ENCODE data around the gene OR10H5. TPM values are rescaled to one million over a fixed set of nuclear protein-coding genes. Genes with fewer than 3 reads are reported as not detected.
"Not testable (repeated sequence)": the region's sequence is repeated elsewhere in the genome, so short reads cannot be mapped to it uniquely, and the experiment has no call there.

Gene OR10H5, protein sequence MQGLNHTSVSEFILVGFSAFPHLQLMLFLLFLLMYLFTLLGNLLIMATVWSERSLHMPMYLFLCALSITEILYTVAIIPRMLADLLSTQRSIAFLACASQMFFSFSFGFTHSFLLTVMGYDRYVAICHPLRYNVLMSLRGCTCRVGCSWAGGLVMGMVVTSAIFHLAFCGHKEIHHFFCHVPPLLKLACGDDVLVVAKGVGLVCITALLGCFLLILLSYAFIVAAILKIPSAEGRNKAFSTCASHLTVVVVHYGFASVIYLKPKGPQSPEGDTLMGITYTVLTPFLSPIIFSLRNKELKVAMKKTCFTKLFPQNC
- total RNA-seq (ENCODE audit: insufficient read depth, low replicate concordance), result 0.24 TPM

GRCh38 chr19:15787611-15788155, at the start of gene OR10H5:
Gene OR10H5 (plus strand): TSS chr19:15787661. CDS start chr19:15794049, 6,388 bp downstream.
- DNase-seq (ENCODE audit: low spot score), result no peak

DNA sequence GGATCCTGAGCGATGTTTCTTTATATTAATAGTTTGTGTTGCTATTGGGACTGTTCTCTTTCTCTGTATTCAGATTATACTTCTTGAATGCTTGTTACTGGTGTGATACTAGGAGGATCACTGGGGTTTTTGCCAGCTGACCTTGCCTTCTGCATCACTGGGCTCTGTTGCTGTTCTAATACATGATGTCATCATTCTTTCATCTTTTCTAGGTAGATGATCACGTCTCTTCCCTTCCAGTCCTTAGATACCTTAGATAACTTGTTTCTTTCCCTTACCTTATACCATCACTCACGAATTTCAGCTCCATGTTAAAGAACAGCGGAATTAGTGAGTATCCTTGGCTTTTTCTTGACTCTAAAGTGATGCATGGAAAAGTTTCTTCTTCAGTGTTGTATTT, 49.7 kb upstream of the OR10H5 start, which contains the start of gene OR10H3:
Gene OR10H3 (plus strand): TSS at position 264 of the 400 bp plus-strand sequence. CDS start 3,408 bp downstream, outside the sequence.
- DNase-seq (ENCODE audit: low spot score), result no peak

DNA sequence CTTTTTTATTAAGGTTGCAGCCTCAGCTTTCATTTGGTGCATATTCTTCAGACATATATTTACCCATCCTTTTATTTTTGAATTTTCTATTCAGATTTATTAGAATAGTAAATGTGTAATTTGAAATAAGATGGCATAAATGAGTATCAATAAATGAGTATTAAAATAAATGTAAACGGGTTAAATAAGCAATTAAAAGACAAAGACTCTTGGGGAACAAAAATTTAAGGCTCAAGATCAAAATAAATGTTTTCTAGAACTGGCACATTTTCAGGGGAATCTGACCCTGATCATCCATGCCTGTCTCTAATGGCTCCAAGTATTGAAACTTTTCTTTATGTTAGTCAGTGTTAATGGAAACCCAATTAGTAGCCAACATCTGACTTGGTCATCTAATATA, 46.7 kb upstream of the OR10H5 start:
- DNase-seq (ENCODE audit: low spot score), result no peak

GRCh38 chr19:15748239-15748638, 39.2 kb upstream of the OR10H5 start:
- DNase-seq (ENCODE audit: low spot score), result no peak

- no peak for DNase-seq (ENCODE audit: low spot score)
Measured at GRCh38 chr19:15758379-15758778, 29.1 kb upstream of the OR10H5 start.

GRCh38 chr19:15759962-15760565, 27.4 kb upstream of the OR10H5 start:
- DNase-seq (ENCODE audit: low spot score), result no peak

DNA sequence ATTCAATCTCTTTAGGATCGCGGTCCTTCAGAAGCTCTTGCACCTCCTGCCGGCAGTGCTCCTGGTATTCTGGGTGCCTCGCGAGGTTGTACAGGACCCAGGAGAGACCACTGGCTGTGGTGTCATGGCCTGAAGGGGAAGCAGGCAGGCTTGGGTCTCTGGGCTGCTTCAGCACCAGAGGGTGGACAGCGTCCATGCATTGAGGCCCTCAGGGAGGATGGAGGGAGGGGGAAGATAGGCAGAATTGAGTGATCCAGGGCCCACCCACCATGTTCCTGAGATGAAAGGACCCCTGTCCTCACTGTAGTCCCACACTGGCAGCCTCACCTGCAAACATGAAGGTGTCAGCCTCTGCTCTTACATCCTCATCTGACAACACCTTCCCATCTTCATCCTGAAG, 17.9 kb upstream of the OR10H5 start:
- DNase-seq (ENCODE audit: low spot score), result no peak

DNA sequence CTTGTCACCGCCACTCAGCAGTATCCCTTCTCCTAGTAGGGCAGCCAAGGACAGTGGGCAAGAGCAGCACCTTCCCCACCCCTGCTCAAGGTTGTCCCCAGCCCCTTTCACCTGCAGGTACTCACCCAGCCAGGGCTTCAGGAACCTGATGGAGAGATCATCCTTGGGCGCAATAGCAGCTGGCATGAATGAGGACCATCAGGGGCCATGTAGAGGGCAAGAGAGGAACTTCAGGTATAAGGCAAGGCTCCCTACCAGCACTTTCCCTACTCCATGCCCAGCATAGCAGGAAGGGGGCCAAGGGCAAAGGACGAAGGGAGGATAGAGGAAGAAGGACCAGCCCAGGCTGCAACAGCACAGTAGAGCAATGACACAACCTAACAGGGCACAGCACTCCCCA, 13.3 kb upstream of the OR10H5 start:
- not testable (repeated sequence) for DNase-seq (ENCODE audit: low spot score)

- DNase-seq (ENCODE audit: low spot score), result no peak
Measured at GRCh38 chr19:15775249-15775648, 12.2 kb upstream of the OR10H5 start.

DNA sequence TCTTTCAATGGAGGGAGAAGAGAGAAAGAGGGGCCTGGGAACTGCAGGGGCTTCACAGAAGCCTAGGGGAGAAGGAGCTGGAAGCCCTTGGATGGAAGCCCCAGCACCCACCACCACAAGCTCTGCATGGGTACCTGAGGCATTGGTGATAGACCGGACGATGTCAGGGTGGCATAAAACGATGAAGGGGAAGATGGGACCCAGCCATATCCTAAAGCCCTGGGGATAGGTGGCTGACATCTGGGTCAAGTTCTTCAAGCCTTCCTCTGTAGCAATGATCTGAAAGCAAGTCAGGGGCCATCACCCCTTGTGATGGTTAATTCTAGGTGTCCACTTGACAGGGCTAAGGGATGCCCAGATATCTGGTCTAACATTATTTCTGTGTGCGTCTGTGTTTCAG, 11.2 kb upstream of the OR10H5 start:
- no peak for DNase-seq (ENCODE audit: low spot score)

- DNase-seq (ENCODE audit: low spot score), result no peak
Measured at GRCh38 chr19:15776991-15777970, 10.2 kb upstream of the OR10H5 start.

DNA sequence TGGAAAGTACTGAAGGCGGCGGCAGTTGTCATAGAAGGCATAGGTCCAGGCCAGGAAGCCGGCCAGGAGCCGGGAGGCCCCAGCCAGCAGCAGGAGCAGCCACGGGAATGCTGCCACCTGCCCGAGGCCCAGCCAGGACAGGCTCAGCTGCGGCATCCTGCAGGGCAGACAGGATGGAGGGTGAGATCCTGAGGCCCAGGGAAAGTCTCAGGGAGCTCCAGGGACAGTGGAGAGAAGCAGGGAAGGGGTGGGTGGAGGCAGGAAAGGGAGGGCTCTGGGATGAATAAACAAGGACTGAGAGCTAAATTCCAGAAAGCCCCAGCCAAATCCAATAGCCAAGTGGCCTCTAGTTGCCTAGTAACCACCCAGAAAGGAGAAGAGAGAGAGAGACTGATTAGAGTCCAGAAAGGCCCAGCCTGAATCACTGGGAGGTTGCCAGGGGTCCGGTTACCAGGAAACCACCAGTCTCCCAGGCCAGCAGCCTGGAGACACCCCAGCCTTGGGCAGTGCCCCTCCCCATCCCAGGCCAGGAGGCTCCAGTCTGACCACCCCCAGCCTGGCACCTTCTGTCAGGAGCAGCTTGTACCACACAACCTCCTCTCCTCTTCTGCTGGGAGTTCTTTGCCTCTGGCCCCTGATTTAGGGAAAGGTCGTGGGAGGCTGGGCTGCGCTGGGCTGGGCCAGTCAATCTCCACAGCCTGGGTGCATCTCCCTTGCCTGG, 7.5 kb upstream of the OR10H5 start:
- DNase-seq (ENCODE audit: low spot score), result peak; percentile 59

GRCh38 chr19:15780610-15781418, 6.6 kb upstream of the OR10H5 start:
- peak; percentile 53 for DNase-seq (ENCODE audit: low spot score)

DNA sequence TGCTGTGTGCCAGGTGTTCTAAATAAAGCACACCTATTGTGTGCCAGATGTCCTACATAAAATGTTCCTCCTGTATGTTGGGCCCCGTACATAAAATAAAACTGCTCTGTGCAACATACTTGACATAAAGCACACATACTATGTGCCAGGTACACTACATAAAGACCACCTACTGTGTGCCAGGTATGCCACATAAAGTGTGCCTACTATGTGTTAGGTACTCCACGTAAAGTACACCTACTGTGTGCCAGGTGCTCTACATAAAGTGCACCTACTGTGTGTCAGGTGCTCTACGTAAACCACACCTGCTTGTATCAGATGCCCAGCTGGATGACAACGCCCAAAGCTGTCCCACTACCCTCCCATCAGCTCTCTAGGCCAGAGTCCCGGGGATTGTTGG, 5.8 kb upstream of the OR10H5 start:
- no peak for DNase-seq (ENCODE audit: low spot score)

DNA sequence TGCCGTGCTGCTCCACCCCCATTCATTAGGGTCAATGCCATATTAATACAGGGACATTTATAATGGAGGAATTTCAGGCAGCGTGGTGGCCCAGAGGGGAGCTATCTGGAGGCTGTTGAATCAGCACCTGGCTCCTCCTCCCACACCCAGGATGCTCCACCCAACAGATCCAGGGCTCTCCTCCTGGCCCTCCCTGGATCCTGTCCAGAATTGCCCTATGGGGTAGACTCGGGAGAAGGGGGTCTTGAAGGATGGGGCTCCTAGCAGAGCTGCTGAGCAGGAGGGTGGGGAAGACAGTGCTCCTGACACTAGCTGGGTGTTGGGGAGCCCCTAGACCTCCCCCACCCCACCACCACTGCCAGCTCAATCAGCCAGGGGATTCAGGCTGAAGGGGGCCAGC, 5.2 kb upstream of the OR10H5 start:
- DNase-seq (ENCODE audit: low spot score), result no peak

DNA sequence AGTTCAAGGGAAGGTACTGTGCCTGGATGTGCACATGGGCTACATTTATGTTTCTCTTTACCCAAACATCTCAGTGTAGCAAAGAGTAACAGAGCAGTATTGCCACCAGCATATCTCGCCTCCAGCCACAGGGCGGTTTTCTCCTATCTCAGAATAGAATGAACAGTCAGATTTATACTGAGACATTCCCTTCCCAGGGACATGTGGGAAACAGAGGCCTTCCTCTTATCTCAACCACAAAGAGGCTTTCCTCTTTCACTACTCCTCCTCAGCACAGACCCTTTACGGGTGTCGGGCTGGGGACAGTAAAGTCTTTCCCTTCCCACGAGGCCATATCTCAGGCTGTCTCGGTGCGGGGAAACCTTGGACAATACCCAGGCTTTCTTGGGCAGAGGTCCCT, 4.6 kb upstream of the OR10H5 start:
- peak; percentile 4 for DNase-seq (ENCODE audit: low spot score)

DNA sequence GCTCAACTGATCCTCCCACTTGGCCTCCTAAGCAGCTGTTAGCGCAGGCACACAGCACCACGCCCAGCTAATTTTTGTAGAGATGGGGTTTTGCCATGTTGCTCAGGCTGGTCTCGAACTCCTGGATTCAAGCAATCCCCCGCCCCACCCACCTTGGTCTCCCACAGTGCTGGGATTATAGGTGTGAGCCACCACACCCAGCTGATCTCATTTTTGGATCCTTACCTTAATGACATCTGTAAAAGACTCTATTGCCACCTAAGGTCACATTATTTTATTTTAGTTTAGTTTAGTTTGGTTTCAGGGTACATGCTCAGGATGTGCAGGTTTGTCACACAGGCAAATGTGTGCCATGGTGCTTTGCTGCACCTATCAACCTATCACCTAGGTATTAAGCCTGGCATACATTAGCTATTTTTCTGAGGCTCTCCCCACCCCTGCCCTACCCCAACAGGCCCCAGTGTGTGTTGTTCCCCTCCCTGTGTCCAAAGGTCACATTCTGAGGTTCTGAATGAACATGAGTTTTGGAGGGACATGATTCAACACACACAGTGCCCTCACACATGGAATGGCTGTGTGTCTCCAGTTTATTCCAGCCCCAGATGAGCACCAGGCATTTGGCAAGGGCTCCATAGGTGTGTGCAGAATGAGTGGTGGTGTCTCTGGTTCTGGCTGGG, 1.3 kb downstream of the OR10H5 start:
- DNase-seq (ENCODE audit: low spot score), result no peak

DNA sequence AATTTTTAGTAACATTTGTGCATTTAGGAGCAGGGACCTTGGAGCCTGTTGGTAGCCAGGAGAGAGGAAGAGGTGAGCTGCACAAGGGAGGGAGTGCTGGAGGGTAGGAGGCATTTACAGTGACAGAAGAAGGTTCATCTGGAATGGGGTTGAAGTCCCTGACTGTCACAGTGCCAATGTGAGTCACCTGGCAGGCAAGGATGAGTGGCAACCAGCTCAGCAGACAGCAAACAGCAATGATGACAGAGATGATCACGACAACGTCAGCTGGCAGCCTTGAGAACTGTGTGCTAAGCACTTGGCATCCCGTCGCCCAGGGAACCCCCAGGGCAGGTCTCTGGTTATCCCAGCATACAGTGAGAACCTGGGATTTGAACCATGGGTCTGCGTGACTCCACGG, 2.6 kb downstream of the OR10H5 start:
- DNase-seq (ENCODE audit: low spot score), result no peak

GRCh38 chr19:15794279-15794678, 6.8 kb downstream of the OR10H5 start:
- not testable (repeated sequence) for DNase-seq (ENCODE audit: low spot score)

DNA sequence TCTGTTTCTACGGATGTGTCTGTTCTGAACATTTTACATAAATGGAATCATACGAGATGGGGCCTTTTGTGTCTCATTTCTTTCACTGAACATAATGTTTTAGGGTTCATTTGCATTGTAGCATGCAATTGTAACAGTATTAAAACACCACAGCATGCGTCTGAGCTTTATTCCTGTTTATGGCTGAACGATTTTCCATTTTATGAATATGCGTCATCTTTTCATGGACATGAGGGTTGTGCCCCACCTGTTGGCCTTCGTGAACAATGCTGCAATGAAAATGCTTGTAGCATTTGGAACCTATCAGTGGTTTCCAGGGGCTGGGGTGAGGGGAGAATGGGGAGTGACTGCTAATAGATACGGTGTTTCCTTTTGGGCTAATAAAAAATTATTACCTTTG, 22.9 kb downstream of the OR10H5 start:
- no peak for DNase-seq (ENCODE audit: low spot score)

Data from umbilical cord (tissue), 2 donors.